RWPE2 (cell line): ENCODE measurements around the gene RIPOR2.

Source experiments
- ATAC-seq: fragments of 200-7000 bp; cut with Tn5 transposase; 3 replicates; pipeline ENCODE4 v1.9.1; 2021; ENCODE audit warnings: low read depth
- DNase-seq: peaks from one replicate; pipeline ENCODE4 v3.0.0-alpha.2; 2020; ENCODE audit warnings: low spot score
- H3K27ac ChIP-seq: fragments of 450-650 bp; 2 replicates; pipeline ENCODE4 v1.5.1; 2017; ENCODE audit warnings: mild to moderate bottlenecking; ENCODE audit not compliant: poor library complexity, severe bottlenecking
- H3K27me3 ChIP-seq: fragments of 250-450 bp; sonication (Bioruptor Pico); 2 replicates; pipeline ENCODE4 v1.5.1; 2021; ENCODE audit warnings: mild to moderate bottlenecking, moderate library complexity; ENCODE audit not compliant: insufficient read depth, poor library complexity, severe bottlenecking
- H3K36me3 ChIP-seq: fragments of 250-450 bp; sonication (Bioruptor Pico); 2 replicates; pipeline ENCODE4 v1.5.1; 2020; ENCODE audit warnings: low read depth, mild to moderate bottlenecking, moderate library complexity
- H3K4me1 ChIP-seq: fragments of 250-450 bp; sonication (Bioruptor Pico); 2 replicates; pipeline ENCODE4 v1.5.1; 2021; ENCODE audit warnings: mild to moderate bottlenecking, moderate library complexity; ENCODE audit not compliant: insufficient read depth, poor library complexity, severe bottlenecking
- H3K4me3 ChIP-seq: fragments of 250-450 bp; sonication (Bioruptor Pico); 2 replicates; pipeline ENCODE4 v1.5.1; 2021; ENCODE audit warnings: mild to moderate bottlenecking, moderate library complexity; ENCODE audit not compliant: severe bottlenecking
- H3K9me3 ChIP-seq: fragments of 250-450 bp; sonication (Bioruptor Pico); 2 replicates; pipeline ENCODE4 v1.5.1; 2021; ENCODE audit warnings: mild to moderate bottlenecking, moderate library complexity; ENCODE audit not compliant: severe bottlenecking
- CTCF ChIP-seq: fragments of 450-650 bp; IDR thresholded peaks from one replicate; pipeline ENCODE4 v1.5.1; 2017; ENCODE audit warnings: mild to moderate bottlenecking, moderate library complexity; ENCODE audit not compliant: poor library complexity, severe bottlenecking

The RIPOR2 gene

DNA sequence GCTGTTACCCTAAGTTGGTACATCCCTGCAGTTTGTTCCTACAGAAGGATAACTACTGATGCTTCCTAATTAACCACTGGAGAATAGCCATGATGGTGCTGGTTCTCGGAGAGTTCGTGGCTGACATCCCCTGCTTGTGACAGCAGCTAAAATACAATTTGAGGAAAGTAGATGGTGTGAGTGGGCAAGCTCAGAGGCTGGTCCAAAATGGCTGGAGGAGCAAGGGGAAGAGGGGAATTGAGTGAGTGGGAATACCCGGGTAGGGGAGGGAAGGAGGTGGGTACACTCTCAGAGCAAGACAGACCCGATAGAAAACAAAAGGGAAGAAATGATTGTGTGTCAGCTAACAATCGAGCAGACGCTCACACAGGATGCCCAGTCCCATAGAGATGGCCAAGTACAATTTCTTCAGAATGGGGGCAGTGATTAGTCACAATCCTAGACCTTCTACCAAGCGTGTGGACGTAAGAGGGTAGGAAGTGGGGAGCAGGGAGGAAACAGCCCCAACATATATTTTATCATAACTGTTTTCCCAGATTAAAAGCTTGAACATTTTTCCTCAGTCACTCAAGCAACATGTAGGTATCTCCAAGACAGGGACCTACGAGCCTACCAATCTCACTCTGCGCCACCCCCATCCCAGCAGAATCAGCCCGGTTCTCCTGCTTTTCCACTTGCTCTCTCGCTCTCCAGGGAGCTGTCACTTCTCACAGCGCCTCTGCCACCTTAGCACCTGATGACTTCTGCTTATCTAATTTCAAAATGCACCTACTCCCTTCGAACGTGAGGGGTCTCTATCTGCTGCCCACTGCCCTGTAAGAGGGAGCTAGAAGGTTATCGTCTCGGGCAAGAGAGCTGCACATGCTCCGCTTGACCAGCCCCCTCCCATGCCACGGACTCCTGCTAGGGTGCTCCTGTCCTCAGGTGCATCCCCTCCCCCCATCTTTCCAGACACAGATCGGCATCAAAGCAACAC is 26.2 kb downstream of the RIPOR2 start:
- H3K9me3 ChIP-seq = no peaks in the 10 kb centered on the region
- no peaks in the 10 kb centered on the region for H3K4me1 ChIP-seq
- H3K27me3 ChIP-seq = peaks cover 20% of the 10 kb centered on the region
- no peak overlapping the region for H3K4me3 ChIP-seq
- no peaks in the 10 kb centered on the region for H3K36me3 ChIP-seq
- no peak for DNase-seq
- no peak for ATAC-seq
- no peak for TF ChIP-seq CTCF
- H3K27ac ChIP-seq = no peak overlapping the region

DNA sequence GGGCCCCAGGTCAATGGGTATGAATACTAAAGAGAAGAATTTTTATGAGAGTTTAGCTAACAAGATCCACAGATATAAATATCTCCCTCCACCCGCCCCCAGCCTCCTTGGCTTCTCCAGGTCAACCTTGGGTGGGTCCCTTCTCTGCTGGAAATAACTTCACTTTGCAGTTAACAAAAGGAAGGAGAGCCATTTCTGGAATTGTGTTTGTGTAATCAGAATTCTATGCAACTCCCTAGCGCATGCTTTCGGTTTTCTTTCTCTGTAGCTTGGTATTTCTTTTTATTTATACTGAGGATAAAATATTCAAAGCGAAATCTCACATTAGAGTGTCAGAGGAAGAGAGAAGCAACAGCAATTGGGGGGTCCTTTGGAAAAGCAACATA is 27.1 kb downstream of the RIPOR2 start:
- no peaks in the 10 kb centered on the region for H3K4me1 ChIP-seq
- ATAC-seq (no peak), DNase-seq (no peak)
- no peak overlapping the region for H3K4me3 ChIP-seq
- H3K27me3 ChIP-seq = peaks cover 20% of the 10 kb centered on the region
- H3K36me3 ChIP-seq = no peaks in the 10 kb centered on the region
- no peak for TF ChIP-seq CTCF
- no peaks in the 10 kb centered on the region for H3K9me3 ChIP-seq
- H3K27ac ChIP-seq = no peak overlapping the region

GRCh38 chr6:24907919-24908649 is 27.7 kb downstream of the RIPOR2 start:
- no peak for ATAC-seq
- no peak for TF ChIP-seq CTCF
- H3K9me3 ChIP-seq = no peaks in the 10 kb centered on the region
- no peak overlapping the region for H3K27ac ChIP-seq
- H3K4me3 ChIP-seq = no peak overlapping the region
- DNase-seq = no peak
- no peaks in the 10 kb centered on the region for H3K4me1 ChIP-seq
- H3K36me3 ChIP-seq = no peaks in the 10 kb centered on the region
- peaks cover 20% of the 10 kb centered on the region for H3K27me3 ChIP-seq

GRCh38 chr6:24906314-24906713 is 29.4 kb downstream of the RIPOR2 start:
- Histone ChIP-seq H3K27ac (no peak overlapping the region), H3K4me3 (no peak overlapping the region), H3K36me3 (no peaks in the 10 kb centered on the region), H3K4me1 (no peaks in the 10 kb centered on the region), H3K9me3 (no peaks in the 10 kb centered on the region), H3K27me3 (peaks cover 11% of the 10 kb centered on the region)
- ATAC-seq = no peak
- no peak for DNase-seq
- no peak for TF ChIP-seq CTCF
